ENCODE data around the gene SPN. TPM values are rescaled to one million over a fixed set of nuclear protein-coding genes. Genes with fewer than 3 reads are reported as not detected.
A peak's percentile ranks its signal among the peaks of the same experiment; 100 is the strongest.

SPN gene
- total and polyA plus RNA-seq, 9 of the 15 experiments (the other 6 are each of a cell fraction or from before 2014, with no cell fraction given), result 24.3 to 225 (median 79.4) TPM

GRCh38 chr16:29712809-29713208, 49.8 kb downstream of the SPN start (continued):
- peak; percentile 69 for TF ChIP-seq ZNF592 (IDR thresholded peaks at IDR 0.05)
- TF ChIP-seq ZNF140 (CRISPR knock-in tag; IDR thresholded peaks at IDR 0.05), result no peak

GRCh38 chr16:29714396-29714795, 51.3 kb downstream of the SPN start:
- no peaks in the 10 kb centered on the region for H4K20me1 ChIP-seq (replicated peaks; ENCODE audit: control insufficient read depth, insufficient read depth, low read length)
- H3K36me3 ChIP-seq (ENCODE audit: control insufficient read depth, insufficient read depth, low read length), result no peaks in the 10 kb centered on the region
- POLR2A ChIA-PET, result interaction anchor here (0.6 to 1.1 kb wide), 3 partner anchors 10 to 592 kb away, joined by 3 to 5 read pairs (median 4); no protein-coding TSS in a partner anchor
- intact Hi-C loops (cut with micrococcal nuclease) (loop anchor here (5.0 kb wide), 1 partner anchor 72 kb away; no protein-coding TSS in a partner anchor), in situ Hi-C loops (cut with MboI) (no loop called here)
- H3K4me2 ChIP-seq (ENCODE audit: insufficient read depth, low read length), result no peak overlapping the region
- H3K4me3 ChIP-seq, result no peak overlapping the region
- 50% methylated on average over 2 of the region's 2 CpGs for whole genome bisulfite sequencing (ENCODE audit: insufficient coverage, low coverage, missing lambda C conversion rate)
- no peak overlapping the region for H3K9ac ChIP-seq (ENCODE audit: insufficient read depth in 1 of 2, low read depth in 2 of 2, low read length in 2 of 2)
- BruUV-seq (replicated peaks), result no TSS peak
- ATAC-seq (no peak), FAIRE-seq (no peak), DNase-seq (ENCODE audit: extremely low read depth in 1 of 4, low spot score in 3 of 4) (no peak)
- no peaks in the 10 kb centered on the region for H3K27me3 ChIP-seq (ENCODE audit: control insufficient read depth in 2 of 2, insufficient read depth in 2 of 2, low read length in 2 of 2)
- no peaks in the 10 kb centered on the region for H3K9me1 ChIP-seq (ENCODE audit: control insufficient read depth, insufficient read depth, low read length)
- no peaks in the 10 kb centered on the region for H3K9me3 ChIP-seq (replicated peaks; ENCODE audit: control insufficient read depth, insufficient read depth, low read depth, low read length)
- H3K4me1 ChIP-seq (replicated peaks in 1 of 2; ENCODE audit: control insufficient read depth in 2 of 2, insufficient read depth in 2 of 2, low read length in 2 of 2), result peaks cover 8 to 17% of the 10 kb centered on the region in 2 experiments
- CTCF ChIA-PET (ENCODE audit: low intra/inter-chr PET ratio), result no interaction called here
- peak overlapping the region; percentile 47 for H2AFZ ChIP-seq (ENCODE audit: low read depth, low read length)
- no peak overlapping the region for H3K27ac ChIP-seq (ENCODE audit: extremely low read depth, low read depth, low read length)
- H3K79me2 ChIP-seq (ENCODE audit: control insufficient read depth, insufficient read depth, low read length), result no peaks in the 10 kb centered on the region
- TF ChIP-seq PHB (CRISPR knock-in tag; IDR thresholded peaks at IDR 0.05) (no peak), ADNP (tag; IDR thresholded peaks at IDR 0.05) (no peak), CGGBP1 (CRISPR knock-in tag; IDR thresholded peaks at IDR 0.05) (no peak), MITF (IDR thresholded peaks at IDR 0.05) (no peak), CTBP1 (IDR thresholded peaks at IDR 0.05; ENCODE audit: borderline replicate concordance) (no peak)
